Measurements from ENCODE around the gene OTUB2.

The OTUB2 gene

DNA sequence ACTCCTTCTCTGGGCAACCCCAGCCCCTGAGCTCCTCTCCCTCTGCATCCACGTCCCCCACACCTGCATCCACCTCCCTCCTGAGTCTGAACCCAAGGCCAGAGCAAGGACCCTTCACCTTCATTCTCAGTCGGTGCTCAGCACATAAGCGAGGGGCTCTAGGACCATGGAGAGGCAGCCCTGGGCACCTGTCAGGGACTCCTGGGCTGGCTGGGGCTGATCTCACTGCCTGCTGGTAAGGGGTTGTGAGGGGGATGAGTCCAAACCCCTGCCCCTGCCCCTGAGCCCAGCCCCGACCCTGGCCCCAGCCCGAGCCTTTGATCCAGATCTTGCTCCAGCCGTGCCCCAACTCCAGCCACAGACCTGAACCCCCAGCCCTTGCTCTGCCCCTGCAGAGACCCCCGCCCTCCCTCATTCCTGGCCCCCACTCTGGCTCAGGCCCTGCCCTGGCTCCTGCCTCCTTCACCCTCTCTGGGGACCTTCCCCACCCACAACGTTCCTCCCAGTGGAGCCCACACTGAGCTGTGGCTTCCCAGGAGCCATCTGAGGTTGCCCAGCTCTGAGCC is 29.9 kb upstream of the OTUB2 start:
- Histone ChIP-seq H3K4me1 (ENCODE audit: control insufficient read depth, insufficient read depth, low read length, poor library complexity, severe bottlenecking) (no peaks in the 10 kb centered on the region), H3K4me3 (ENCODE audit: insufficient read depth, low read depth, low read length, poor library complexity, severe bottlenecking) (no peak overlapping the region), H3K27ac (ENCODE audit: insufficient read depth, low read length, poor library complexity, severe bottlenecking) (no peak overlapping the region), H3K27me3 (replicated peaks; ENCODE audit: control insufficient read depth, insufficient read depth, low read length, poor library complexity, severe bottlenecking) (no peaks in the 10 kb centered on the region), H3K36me3 (ENCODE audit: control insufficient read depth, insufficient read depth, low read length) (no peaks in the 10 kb centered on the region), H3K9me3 (ENCODE audit: control insufficient read depth, low read length) (no peaks in the 10 kb centered on the region)
- DNase-seq, result no peak

DNA sequence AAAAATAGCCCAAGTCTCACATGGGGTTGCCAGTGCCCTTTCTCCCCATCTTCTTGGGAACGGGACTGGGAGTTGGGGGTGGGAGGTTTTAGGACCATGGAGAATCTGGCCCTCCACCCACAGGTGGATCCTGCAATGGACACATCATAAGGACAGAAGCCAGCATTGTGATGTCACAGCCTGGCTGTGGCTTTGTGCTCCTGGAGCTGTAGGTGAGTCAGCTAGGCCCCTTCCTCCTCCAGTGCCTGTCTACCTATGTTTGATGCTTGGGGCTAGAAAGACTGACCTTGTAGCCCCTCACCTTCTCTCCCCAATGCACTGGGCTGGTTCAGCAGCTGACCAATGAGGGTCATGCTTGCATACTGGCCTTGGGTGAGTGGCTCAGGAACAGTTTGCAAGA is 29.1 kb upstream of the OTUB2 start, which contains the start of gene CCDC197:
CCDC197 (plus strand) TSS at position 220 of the 400 bp plus-strand sequence. CDS start 831 bp downstream, outside the sequence.
- Histone ChIP-seq H3K4me1 (ENCODE audit: control insufficient read depth, insufficient read depth, low read length, poor library complexity, severe bottlenecking) (no peaks in the 10 kb centered on the region), H3K9me3 (ENCODE audit: control insufficient read depth, low read length) (no peaks in the 10 kb centered on the region), H3K27me3 (replicated peaks; ENCODE audit: control insufficient read depth, insufficient read depth, low read length, poor library complexity, severe bottlenecking) (no peaks in the 10 kb centered on the region), H3K4me3 (ENCODE audit: insufficient read depth, low read depth, low read length, poor library complexity, severe bottlenecking) (no peak within 1 kb of the TSS), H3K36me3 (ENCODE audit: control insufficient read depth, insufficient read depth, low read length) (no peaks in the 10 kb centered on the region), H3K27ac (ENCODE audit: insufficient read depth, low read length, poor library complexity, severe bottlenecking) (no peak within 1 kb of the TSS)
- no peak for DNase-seq

GRCh38 chr14:93997916-93998870 is 27.9 kb upstream of the OTUB2 start:
- H3K4me3 ChIP-seq (ENCODE audit: insufficient read depth, low read depth, low read length, poor library complexity, severe bottlenecking), result no peak overlapping the region
- H3K27me3 ChIP-seq (replicated peaks; ENCODE audit: control insufficient read depth, insufficient read depth, low read length, poor library complexity, severe bottlenecking), result no peaks in the 10 kb centered on the region
- H3K4me1 ChIP-seq (ENCODE audit: control insufficient read depth, insufficient read depth, low read length, poor library complexity, severe bottlenecking), result no peaks in the 10 kb centered on the region

GRCh38 chr14:93998871-93999403 is 27.2 kb upstream of the OTUB2 start:
- H3K4me1 ChIP-seq (ENCODE audit: control insufficient read depth, insufficient read depth, low read length, poor library complexity, severe bottlenecking), result no peaks in the 10 kb centered on the region
- no peak for DNase-seq
- no peaks in the 10 kb centered on the region for H3K36me3 ChIP-seq (ENCODE audit: control insufficient read depth, insufficient read depth, low read length)
- no peaks in the 10 kb centered on the region for H3K27me3 ChIP-seq (replicated peaks; ENCODE audit: control insufficient read depth, insufficient read depth, low read length, poor library complexity, severe bottlenecking)
- no peak overlapping the region for H3K27ac ChIP-seq (ENCODE audit: insufficient read depth, low read length, poor library complexity, severe bottlenecking)
- H3K4me3 ChIP-seq (ENCODE audit: insufficient read depth, low read depth, low read length, poor library complexity, severe bottlenecking), result no peak overlapping the region
- no peaks in the 10 kb centered on the region for H3K9me3 ChIP-seq (ENCODE audit: control insufficient read depth, low read length)

More at GRCh38 chr14:93997916-93998870, 27.9 kb upstream of the OTUB2 start:
- no peak overlapping the region for H3K27ac ChIP-seq (ENCODE audit: insufficient read depth, low read length, poor library complexity, severe bottlenecking)
- H3K36me3 ChIP-seq (ENCODE audit: control insufficient read depth, insufficient read depth, low read length), result no peaks in the 10 kb centered on the region
- H3K9me3 ChIP-seq (ENCODE audit: control insufficient read depth, low read length), result no peaks in the 10 kb centered on the region
- no peak for DNase-seq

GRCh38 chr14:93999573-93999972 is 26.6 kb upstream of the OTUB2 start:
- DNase-seq, result no peak
- no peaks in the 10 kb centered on the region for H3K4me1 ChIP-seq (ENCODE audit: control insufficient read depth, insufficient read depth, low read length, poor library complexity, severe bottlenecking)
- H3K27me3 ChIP-seq (replicated peaks; ENCODE audit: control insufficient read depth, insufficient read depth, low read length, poor library complexity, severe bottlenecking), result no peaks in the 10 kb centered on the region
- no peak overlapping the region for H3K27ac ChIP-seq (ENCODE audit: insufficient read depth, low read length, poor library complexity, severe bottlenecking)
- no peaks in the 10 kb centered on the region for H3K36me3 ChIP-seq (ENCODE audit: control insufficient read depth, insufficient read depth, low read length)
- no peak overlapping the region for H3K4me3 ChIP-seq (ENCODE audit: insufficient read depth, low read depth, low read length, poor library complexity, severe bottlenecking)
- H3K9me3 ChIP-seq (ENCODE audit: control insufficient read depth, low read length), result no peaks in the 10 kb centered on the region

- Histone ChIP-seq H3K27me3 (replicated peaks; ENCODE audit: control insufficient read depth, insufficient read depth, low read length, poor library complexity, severe bottlenecking) (no peaks in the 10 kb centered on the region), H3K4me3 (ENCODE audit: insufficient read depth, low read depth, low read length, poor library complexity, severe bottlenecking) (no peak overlapping the region), H3K36me3 (ENCODE audit: control insufficient read depth, insufficient read depth, low read length) (no peaks in the 10 kb centered on the region), H3K4me1 (ENCODE audit: control insufficient read depth, insufficient read depth, low read length, poor library complexity, severe bottlenecking) (no peaks in the 10 kb centered on the region), H3K9me3 (ENCODE audit: control insufficient read depth, low read length) (no peaks in the 10 kb centered on the region), H3K27ac (ENCODE audit: insufficient read depth, low read length, poor library complexity, severe bottlenecking) (no peak overlapping the region)
- no peak for DNase-seq
Measured at GRCh38 chr14:94000267-94000666, 25.9 kb upstream of the OTUB2 start.

DNA sequence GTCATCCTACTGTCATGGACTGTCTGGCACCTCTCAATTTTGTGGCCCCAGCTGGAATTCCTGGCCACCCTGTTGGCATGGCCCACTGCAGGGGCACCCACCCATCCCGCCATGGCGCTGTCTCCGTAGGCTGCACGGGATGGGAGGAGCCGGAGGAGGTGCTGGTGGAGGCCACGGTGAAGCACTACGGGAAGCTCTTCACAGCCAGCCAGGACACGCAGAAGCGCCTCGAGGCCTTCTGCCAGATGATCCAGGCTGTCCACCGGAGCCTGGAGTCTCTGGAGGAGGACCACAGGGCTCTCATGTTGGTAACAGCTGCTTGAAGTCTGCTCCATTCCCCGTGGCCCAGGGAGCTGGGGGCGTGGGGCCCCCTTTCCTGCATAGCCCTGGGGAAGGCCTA is 25.1 kb upstream of the OTUB2 start:
- DNase-seq, result no peak
- no peaks in the 10 kb centered on the region for H3K27me3 ChIP-seq (replicated peaks; ENCODE audit: control insufficient read depth, insufficient read depth, low read length, poor library complexity, severe bottlenecking)
- H3K4me1 ChIP-seq (ENCODE audit: control insufficient read depth, insufficient read depth, low read length, poor library complexity, severe bottlenecking), result no peaks in the 10 kb centered on the region
- no peaks in the 10 kb centered on the region for H3K9me3 ChIP-seq (ENCODE audit: control insufficient read depth, low read length)
- H3K4me3 ChIP-seq (ENCODE audit: insufficient read depth, low read depth, low read length, poor library complexity, severe bottlenecking), result no peak overlapping the region
- no peaks in the 10 kb centered on the region for H3K36me3 ChIP-seq (ENCODE audit: control insufficient read depth, insufficient read depth, low read length)
- H3K27ac ChIP-seq (ENCODE audit: insufficient read depth, low read length, poor library complexity, severe bottlenecking), result no peak overlapping the region

DNA sequence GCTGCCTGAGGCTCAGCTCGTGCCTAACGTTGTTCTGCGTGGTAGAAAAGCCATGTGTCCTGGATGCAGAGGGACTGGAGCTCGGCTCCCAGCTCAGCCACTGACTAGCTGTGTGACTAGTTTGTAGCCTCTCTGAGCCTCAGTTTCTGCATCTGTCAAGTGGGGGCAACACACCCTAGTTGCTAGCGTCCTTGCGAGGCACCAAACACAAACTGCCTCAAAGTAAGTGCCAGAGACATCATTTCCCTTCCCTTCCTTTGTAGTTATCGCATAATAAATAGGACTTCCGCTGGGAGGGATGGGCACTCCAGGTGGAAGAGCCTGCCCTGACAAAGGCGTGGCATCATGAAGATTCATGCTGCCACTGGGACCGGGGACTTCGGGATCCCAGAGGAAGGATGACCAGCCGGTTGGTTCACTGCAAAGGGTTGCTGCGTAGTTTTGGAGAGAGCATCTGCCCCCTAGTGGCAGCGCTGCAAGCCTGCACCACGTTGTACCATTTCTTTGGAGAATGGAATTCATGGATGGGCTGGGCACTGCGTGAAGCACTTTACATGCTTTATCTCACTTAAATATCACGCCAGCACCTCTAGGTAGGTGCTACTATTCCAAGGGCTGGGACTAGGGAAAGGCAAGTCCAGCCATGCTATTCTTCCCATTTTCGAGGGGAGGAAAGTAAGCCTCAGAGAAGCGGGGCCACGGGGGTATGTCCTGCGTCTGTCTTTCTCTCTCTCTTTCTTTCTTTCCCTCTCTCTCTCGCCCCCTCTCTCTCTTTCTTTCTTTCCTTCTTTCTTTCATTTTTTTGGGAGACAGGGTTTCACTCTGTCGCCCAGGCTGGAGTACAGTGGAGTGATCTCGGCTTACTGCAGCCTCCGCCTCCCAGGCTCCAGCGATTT is 24.4 kb upstream of the OTUB2 start:
- no peaks in the 10 kb centered on the region for H3K4me1 ChIP-seq (ENCODE audit: control insufficient read depth, insufficient read depth, low read length, poor library complexity, severe bottlenecking)
- no peaks in the 10 kb centered on the region for H3K36me3 ChIP-seq (ENCODE audit: control insufficient read depth, insufficient read depth, low read length)
- no peak overlapping the region for H3K4me3 ChIP-seq (ENCODE audit: insufficient read depth, low read depth, low read length, poor library complexity, severe bottlenecking)
- no peak overlapping the region for H3K27ac ChIP-seq (ENCODE audit: insufficient read depth, low read length, poor library complexity, severe bottlenecking)
- DNase-seq, result peak; percentile 21 to 50 (median 27)
- H3K27me3 ChIP-seq (replicated peaks; ENCODE audit: control insufficient read depth, insufficient read depth, low read length, poor library complexity, severe bottlenecking), result no peaks in the 10 kb centered on the region
- H3K9me3 ChIP-seq (ENCODE audit: control insufficient read depth, low read length), result no peaks in the 10 kb centered on the region

GRCh38 chr14:94003397-94003796 is 22.7 kb upstream of the OTUB2 start:
- DNase-seq, result no peak
- Histone ChIP-seq H3K27me3 (replicated peaks; ENCODE audit: control insufficient read depth, insufficient read depth, low read length, poor library complexity, severe bottlenecking) (no peaks in the 10 kb centered on the region), H3K4me3 (ENCODE audit: insufficient read depth, low read depth, low read length, poor library complexity, severe bottlenecking) (no peak overlapping the region), H3K4me1 (ENCODE audit: control insufficient read depth, insufficient read depth, low read length, poor library complexity, severe bottlenecking) (peaks cover 5% of the 10 kb centered on the region), H3K9me3 (ENCODE audit: control insufficient read depth, low read length) (no peaks in the 10 kb centered on the region), H3K36me3 (ENCODE audit: control insufficient read depth, insufficient read depth, low read length) (no peaks in the 10 kb centered on the region), H3K27ac (ENCODE audit: insufficient read depth, low read length, poor library complexity, severe bottlenecking) (no peak overlapping the region)

All from effector memory CD4-positive, alpha-beta T cell (primary cell).